Smooth muscle cell of the pulmonary artery (primary cell): ENCODE results near the gene TULP1. TPM values are rescaled to one million over a fixed set of nuclear protein-coding genes. Genes with fewer than 3 reads are reported as not detected.

Experiments
- total RNA-seq: library from RNA; depleted of rRNA; stranded (reverse); fragments of >200 nt; gene quantifications from 2 replicates; pipeline ENCODE4 v1.2.3, GENCODE V29; 2014

TULP1 gene
- not detected in 2 replicates for total RNA-seq

DNA sequence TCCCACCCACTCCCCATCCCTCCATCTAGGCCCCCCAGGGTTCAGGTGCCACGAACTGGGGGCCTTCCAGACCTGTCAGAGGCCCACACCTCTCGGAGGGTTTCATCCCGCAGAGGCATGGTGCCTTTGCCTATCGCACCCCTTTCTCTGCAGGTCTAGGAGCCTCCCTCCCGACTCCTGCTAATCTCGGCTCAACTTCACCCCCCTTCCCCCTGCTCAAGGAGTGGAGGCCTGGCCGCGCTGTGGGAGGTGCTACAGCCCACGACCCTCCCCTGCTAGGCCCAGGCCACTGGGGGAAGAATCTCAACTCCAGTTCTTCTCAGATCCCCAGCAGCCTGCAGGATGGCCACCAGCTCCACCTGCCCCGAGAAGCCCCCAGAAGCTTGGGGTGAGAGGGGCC is at the start of gene TULP1:
TULP1 (minus strand) TSS at position 157 of the 400 bp plus-strand sequence; CDS start at position 119, 38 bp downstream.

GRCh38 chr6:35496841-35497570 is 15.7 kb downstream of the TULP1 start, which contains the start of gene TEAD3:
TSS of gene TEAD3 (minus strand) at chr6:35497079.

DNA sequence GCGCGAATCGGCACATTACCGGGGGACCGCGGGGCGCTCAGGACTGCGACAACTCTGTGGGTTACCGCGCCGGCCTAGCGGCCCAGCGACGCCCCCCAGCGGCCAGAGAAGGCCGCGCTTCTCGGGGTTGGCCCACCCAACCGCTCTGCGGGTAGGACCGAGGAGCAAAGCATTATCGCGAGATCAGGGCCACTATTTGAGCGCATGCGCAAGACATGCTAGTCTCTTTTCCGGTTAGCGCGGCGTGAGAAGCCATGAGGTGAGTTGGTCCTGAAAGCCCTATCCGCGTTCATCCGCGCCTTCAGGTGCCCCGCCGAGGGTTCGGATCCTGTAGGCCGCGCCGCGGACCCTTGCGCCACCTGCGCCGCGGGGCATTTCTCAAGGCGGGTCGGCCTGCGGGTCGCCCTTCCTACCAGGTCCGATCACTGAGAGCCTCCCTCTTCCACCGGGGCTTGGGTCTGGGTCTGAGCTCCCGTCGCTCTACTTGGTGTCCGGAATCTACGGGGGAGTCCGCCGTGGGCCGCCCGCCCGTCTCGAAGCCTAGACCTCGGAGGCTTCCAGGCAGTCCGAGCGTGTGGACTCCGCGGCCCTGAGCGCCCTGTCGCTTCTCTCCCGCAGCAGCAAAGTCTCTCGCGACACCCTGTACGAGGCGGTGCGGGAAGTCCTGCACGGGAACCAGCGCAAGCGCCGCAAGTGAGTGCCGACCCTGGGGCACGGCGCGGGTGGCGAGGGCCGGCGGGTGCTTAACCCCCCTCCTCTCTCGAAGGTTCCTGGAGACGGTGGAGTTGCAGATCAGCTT is 44.3 kb downstream of the TULP1 start, which contains the start of gene RPL10A:
RPL10A (plus strand) TSS at position 221 of the 799 bp plus-strand sequence; CDS start at position 255, 34 bp downstream.

DNA sequence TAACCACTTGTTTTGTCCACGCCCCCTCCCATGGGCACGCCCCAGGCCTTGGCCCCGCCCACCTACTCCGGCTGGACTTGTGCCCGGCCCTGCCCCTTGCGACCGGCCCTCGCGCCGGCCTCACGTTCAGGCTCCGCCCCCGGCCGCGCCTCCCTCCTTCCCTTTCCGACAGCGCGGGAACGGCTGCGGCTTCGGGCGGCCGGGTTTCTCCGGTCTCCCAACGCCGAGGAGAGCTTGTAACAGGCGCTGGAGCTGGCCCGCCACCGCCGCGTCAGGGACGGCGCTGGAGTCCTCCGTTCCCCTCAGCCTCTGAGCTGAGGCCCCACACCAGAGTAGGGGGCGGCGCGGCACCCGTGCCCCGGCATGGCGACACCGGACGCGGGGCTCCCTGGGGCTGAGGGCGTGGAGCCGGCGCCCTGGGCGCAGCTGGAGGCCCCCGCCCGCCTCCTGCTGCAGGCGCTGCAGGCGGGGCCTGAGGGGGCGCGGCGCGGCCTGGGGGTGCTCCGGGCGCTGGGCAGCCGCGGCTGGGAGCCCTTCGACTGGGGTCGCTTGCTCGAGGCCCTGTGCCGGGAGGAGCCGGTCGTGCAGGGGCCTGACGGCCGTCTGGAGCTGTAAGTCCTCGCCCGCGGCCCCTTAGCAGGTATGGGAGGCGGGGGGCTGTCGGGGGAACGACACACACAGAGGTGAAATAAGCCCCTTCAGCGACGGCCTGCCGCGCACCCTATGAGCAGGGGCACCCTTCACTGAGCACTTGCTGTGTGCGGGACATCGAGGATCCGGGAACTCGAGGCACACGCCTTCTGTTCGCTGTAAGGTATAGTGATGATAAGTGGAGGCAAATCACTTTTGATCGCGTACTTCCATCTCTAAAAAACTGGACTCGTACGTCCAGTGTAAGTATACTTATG is 60.3 kb downstream of the TULP1 start, which contains the start of gene FANCE:
FANCE (plus strand) TSS at position 156 of the 908 bp plus-strand sequence; CDS start at position 364, 208 bp downstream.

Other genes with a start within 250 kb of the TULP1 start
- gene DEF6, start 215.1 kb downstream of the TULP1 start, total RNA-seq, result 0.59 and 1.7 TPM in 2 replicates
- 17.1 and 22.5 TPM in 2 replicates for gene PPARD, start 170.3 kb downstream of the TULP1 start, total RNA-seq
- 4.5 and 5.1 TPM in 2 replicates for gene FANCE, start 60.6 kb downstream of the TULP1 start, total RNA-seq
- gene RPL10A, start 44.5 kb downstream of the TULP1 start, total RNA-seq, result 1,024 and 1,066 TPM in 2 replicates
- 16.1 and 16.2 TPM in 2 replicates for gene TEAD3, start 15.8 kb downstream of the TULP1 start, total RNA-seq
- gene FKBP5, start 176.0 kb upstream of the TULP1 start, total RNA-seq, result 2.9 and 3.7 TPM in 2 replicates
- gene ARMC12, start 224.1 kb upstream of the TULP1 start, total RNA-seq, result 0.26 TPM in 2 replicates